Mucosa of stomach (tissue), 1 donor: ENCODE measurements around the gene CCM2.

Source experiments
- H3K27me3 ChIP-seq: one replicate; pipeline ENCODE4 v1.7.0; 2013; ENCODE audit warnings: mild to moderate bottlenecking, low read length; ENCODE audit not compliant: control insufficient read depth, insufficient read depth
- H3K36me3 ChIP-seq: one replicate; pipeline ENCODE4 v1.7.0; 2013; ENCODE audit warnings: low read length; ENCODE audit not compliant: control insufficient read depth, insufficient read depth
- H3K4me1 ChIP-seq: one replicate; pipeline ENCODE4 v1.7.0; 2013; ENCODE audit warnings: mild to moderate bottlenecking, low read length; ENCODE audit not compliant: control insufficient read depth, insufficient read depth
- H3K4me3 ChIP-seq: one replicate; pipeline ENCODE4 v1.7.0; 2013; ENCODE audit warnings: low read length
- H3K9ac ChIP-seq: one replicate; pipeline ENCODE4 v1.7.0; 2013; ENCODE audit warnings: mild to moderate bottlenecking, low read length, moderate library complexity
- H3K9me3 ChIP-seq: one replicate; pipeline ENCODE4 v1.7.0; 2013; ENCODE audit warnings: mild to moderate bottlenecking, low read length, moderate library complexity; ENCODE audit not compliant: control insufficient read depth
- donor health status: Pancreatic carcinoma.

Gene CCM2

GRCh38 chr7:45072131-45073030, 72.4 kb downstream of the CCM2 start:
- Histone ChIP-seq H3K9me3 (no peaks in the 10 kb centered on the region), H3K36me3 (peaks cover 7% of the 10 kb centered on the region), H3K4me1 (no peaks in the 10 kb centered on the region), H3K27me3 (no peaks in the 10 kb centered on the region), H3K9ac (no peak overlapping the region), H3K4me3 (no peak overlapping the region)

GRCh38 chr7:45073031-45073785, 73.2 kb downstream of the CCM2 start:
- H3K4me3 ChIP-seq = no peak overlapping the region
- no peaks in the 10 kb centered on the region for H3K4me1 ChIP-seq
- no peaks in the 10 kb centered on the region for H3K27me3 ChIP-seq
- no peak overlapping the region for H3K9ac ChIP-seq
- H3K9me3 ChIP-seq = no peaks in the 10 kb centered on the region
- peaks cover 7% of the 10 kb centered on the region for H3K36me3 ChIP-seq

DNA sequence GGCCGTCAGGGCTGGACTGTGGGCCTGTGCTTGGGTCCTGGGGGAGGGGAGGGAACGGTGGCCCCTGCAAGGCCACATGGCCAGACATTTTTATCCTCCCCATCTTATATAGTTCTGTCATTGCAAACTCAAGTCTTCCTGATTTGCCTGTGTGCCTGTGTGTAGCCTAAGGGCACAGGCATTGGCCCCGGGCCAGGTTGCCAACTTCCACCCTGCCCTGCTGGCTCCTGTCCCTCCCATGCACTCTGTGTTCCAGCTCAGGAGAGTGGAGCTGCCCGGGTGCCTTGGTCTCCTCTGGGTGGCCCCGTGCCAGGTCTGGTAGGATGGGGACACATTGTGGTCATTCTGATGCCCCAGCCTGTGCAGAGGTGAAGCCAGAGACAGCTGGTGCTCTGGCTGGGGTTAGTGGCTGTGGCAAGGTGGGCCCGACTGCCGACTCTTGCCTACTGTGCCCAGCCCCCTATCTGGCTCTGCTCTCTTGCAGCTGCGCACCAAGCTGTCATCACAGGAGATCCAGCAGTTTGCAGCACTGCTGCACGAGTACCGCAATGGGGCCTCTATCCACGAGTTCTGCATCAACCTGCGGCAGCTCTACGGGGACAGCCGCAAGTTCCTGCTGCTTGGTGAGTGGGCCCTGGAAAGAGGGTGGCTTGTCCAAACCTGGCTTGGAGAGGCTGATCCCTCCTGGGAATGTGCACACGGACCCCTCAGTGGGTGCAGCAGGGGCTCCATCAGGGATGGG, 74.0 kb downstream of the CCM2 start:
- Histone ChIP-seq H3K9me3 (no peaks in the 10 kb centered on the region), H3K27me3 (no peaks in the 10 kb centered on the region), H3K36me3 (peaks cover 7% of the 10 kb centered on the region), H3K4me3 (no peak overlapping the region), H3K4me1 (no peaks in the 10 kb centered on the region), H3K9ac (no peak overlapping the region)

DNA sequence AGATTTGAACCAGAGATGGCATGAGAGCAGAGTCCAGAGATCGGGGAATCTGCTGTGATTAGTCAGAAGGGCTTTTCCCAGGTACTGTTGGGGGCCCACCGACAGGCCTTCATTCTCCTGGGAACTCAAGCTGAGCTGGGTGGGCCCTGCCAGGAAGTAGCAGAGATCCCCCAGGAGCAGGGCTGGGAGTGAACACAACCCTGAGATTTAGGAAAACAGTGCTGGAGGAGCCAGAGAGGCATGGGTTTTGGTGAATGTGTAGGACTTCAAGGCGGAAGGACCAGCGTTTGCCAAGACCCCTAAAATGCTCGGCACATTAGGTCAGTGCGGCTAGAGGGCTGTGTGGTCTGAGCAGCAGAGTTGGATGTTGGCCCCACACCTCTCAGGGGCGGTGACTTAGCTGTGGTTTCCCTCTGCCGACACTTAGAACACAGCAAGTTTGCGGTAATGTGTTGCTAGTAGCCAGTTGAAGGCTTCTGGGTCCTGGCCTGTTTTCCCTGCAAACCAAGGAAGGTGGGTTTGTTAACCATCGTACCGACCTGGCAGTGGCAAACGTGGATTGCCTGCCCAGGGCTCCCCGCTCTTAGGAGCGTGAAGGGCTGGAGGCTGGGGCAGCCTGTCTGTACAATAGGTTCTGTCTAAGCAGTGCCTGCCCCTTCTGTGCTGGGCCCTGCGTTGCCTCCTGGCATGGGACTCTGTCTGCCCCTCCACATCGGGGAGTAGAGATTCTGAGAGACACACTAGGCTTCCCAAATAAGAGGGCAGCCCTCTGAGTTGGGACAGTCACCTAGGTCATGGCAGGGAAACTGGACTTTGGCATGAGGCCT, 74.7 kb downstream of the CCM2 start:
- H3K4me1 ChIP-seq = no peaks in the 10 kb centered on the region
- no peaks in the 10 kb centered on the region for H3K27me3 ChIP-seq
- H3K36me3 ChIP-seq = peaks cover 7% of the 10 kb centered on the region
- no peak overlapping the region for H3K4me3 ChIP-seq
- no peaks in the 10 kb centered on the region for H3K9me3 ChIP-seq
- H3K9ac ChIP-seq = no peak overlapping the region

DNA sequence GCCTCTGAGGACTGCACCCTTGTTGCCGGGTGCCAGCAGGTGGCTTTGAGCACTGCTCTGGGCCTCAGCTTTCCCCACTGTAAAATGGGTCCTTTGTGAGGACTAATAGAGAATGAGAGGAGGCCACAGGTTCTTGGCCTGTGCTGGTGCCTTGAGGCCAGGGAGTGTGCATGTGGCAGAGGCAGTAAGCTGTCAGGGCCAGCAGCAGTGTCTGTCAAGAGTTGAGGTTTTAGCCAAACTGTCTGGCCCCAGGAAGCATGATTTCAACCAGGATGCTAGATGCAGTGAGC, 75.3 kb downstream of the CCM2 start:
- H3K27me3 ChIP-seq = no peaks in the 10 kb centered on the region
- H3K4me1 ChIP-seq = no peaks in the 10 kb centered on the region
- no peaks in the 10 kb centered on the region for H3K9me3 ChIP-seq
- peaks cover 7% of the 10 kb centered on the region for H3K36me3 ChIP-seq
- no peak overlapping the region for H3K4me3 ChIP-seq
- no peak overlapping the region for H3K9ac ChIP-seq

DNA sequence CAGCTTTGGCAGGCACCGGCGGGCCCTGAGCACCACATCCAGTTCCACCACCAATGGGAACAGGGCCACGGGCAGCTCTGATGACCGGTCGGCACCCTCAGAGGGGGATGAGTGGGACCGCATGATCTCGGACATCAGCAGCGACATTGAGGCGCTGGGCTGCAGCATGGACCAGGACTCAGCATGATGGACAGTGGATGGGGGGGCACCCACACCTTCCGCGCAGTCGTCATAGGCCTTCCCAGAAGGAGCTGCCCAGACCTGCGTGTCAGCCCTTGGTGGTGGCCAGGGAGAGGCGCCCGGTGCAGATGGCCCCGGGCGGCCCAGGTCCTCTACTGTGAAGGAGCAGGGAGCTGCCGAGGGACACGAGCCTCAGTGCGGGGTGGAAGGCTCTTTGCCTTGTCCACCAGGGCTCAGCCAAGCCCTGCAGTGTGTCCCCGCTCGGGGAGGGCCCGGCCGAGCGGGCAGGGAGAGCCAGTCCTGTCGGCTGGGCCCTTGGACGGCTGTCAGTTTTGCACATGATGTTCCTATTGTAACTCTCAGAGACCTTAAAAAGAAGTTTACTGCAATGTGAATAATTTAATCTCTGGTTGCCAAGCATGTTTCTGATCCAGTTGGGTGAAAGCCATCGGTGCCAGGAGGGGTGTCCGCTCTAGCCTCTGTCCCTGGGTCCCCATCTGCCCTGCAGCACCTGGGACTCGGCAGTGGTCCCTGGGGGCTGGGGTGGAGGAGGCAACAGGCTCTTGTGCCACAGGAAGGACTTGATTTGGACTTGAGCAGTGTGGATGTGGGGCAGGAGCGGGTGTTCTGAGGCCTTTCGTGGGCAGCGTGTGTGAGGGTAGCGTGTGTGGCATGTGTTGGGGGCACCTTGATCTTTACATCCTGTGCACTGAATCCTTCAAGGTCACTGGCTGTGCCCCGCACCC, 76.1 kb downstream of the CCM2 start:
- Histone ChIP-seq H3K36me3 (peaks cover 7% of the 10 kb centered on the region), H3K9ac (no peak overlapping the region), H3K9me3 (no peaks in the 10 kb centered on the region), H3K4me3 (no peak overlapping the region), H3K27me3 (no peaks in the 10 kb centered on the region), H3K4me1 (no peaks in the 10 kb centered on the region)

DNA sequence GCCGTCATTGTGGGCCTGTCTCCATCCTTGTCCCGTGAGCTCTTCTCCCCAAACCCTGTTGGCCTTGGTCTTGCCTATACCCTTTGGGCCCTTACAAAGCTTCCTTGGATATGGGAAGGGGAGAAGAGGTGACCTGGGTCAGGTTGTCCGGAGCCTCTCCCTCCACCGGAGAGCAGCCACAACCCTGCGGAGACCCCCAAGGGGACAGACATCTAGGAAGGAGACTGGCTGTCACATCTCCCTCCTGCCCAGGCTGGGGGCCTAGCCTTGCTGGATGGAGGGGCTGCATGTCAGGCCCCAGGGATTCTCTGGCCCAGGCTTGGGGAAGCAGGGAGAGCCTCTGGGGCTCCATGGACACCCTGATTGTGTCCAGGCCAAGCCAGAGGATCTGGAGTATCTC, 76.9 kb downstream of the CCM2 start:
- H3K27me3 ChIP-seq = no peaks in the 10 kb centered on the region
- H3K36me3 ChIP-seq = peaks cover 7% of the 10 kb centered on the region
- no peaks in the 10 kb centered on the region for H3K4me1 ChIP-seq

DNA sequence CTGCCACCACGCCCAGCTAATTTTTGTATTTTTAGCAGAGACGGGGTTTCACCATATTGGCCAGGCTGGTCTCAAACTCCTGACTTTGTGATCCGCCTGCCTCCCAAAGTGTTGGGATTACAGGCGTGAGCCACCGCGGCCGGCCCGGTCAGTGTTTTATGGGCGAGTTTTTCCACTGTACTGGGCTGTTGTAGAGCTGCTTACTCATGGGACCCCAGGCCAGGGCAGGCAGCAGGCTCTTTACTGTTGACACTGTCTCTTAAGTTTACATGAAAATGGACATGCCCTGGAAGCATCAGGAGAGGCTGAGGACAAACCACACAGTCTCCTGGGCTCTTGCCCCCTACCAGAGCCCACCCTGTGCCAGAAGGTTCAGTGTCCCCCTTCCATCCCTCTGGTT, 77.6 kb downstream of the CCM2 start:
- Histone ChIP-seq H3K9me3 (no peaks in the 10 kb centered on the region), H3K27me3 (no peaks in the 10 kb centered on the region), H3K4me3 (no peak overlapping the region), H3K4me1 (no peaks in the 10 kb centered on the region), H3K36me3 (peaks cover 7% of the 10 kb centered on the region), H3K9ac (no peak overlapping the region)

More for the DNA sequence above, 76.9 kb downstream of the CCM2 start:
- no peak overlapping the region for H3K4me3 ChIP-seq
- no peak overlapping the region for H3K9ac ChIP-seq
- no peaks in the 10 kb centered on the region for H3K9me3 ChIP-seq

DNA sequence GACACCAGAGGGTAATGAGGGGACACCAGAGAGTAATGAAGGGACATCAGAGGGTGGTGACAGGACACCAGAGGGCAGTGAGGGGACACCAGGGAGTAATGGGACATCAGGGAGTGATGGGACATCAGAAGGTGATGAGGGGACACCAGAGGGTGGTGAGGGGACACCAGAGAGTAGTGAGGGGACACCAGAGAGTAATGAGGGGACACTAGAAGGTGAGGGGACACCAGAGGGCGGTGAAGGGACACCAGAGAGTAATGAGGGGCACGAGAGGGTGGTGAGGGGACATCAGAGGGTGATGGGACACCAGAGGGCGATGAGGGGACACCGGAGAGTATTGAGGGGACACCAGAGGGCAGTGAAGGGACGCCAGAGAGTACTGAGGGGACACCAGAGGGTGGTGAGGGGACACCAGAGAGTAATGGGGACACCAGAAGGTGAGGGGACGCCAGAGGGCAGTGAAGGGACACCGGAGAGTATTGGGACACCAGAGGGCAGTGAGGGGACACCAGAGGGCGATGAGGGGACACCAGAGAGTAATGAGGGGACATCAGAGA, 78.2 kb downstream of the CCM2 start:
- H3K9ac ChIP-seq = no peak overlapping the region
- no peaks in the 10 kb centered on the region for H3K4me1 ChIP-seq
- H3K9me3 ChIP-seq = no peaks in the 10 kb centered on the region
- H3K4me3 ChIP-seq = no peak overlapping the region
- peaks cover 7% of the 10 kb centered on the region for H3K36me3 ChIP-seq
- H3K27me3 ChIP-seq = no peaks in the 10 kb centered on the region

GRCh38 chr7:45080265-45080957, 80.4 kb downstream of the CCM2 start:
- H3K36me3 ChIP-seq = no peaks in the 10 kb centered on the region
- no peaks in the 10 kb centered on the region for H3K27me3 ChIP-seq
- H3K4me3 ChIP-seq = no peak overlapping the region
- no peaks in the 10 kb centered on the region for H3K9me3 ChIP-seq
- no peaks in the 10 kb centered on the region for H3K4me1 ChIP-seq
- H3K9ac ChIP-seq = no peak overlapping the region
